Psoas muscle (tissue), 8 donors: ENCODE results near the gene GPC6. TPM values are rescaled to one million over a fixed set of nuclear protein-coding genes. Genes with fewer than 3 reads are reported as not detected.

Source experiments
- ATAC-seq, 4 donors: fragments of 200-7000 bp; cut with Tn5 transposase; one replicate each; pipeline ENCODE4 v1.9.1; 2020; ENCODE audit warnings: moderate library complexity in 3 of 4, mild to moderate bottlenecking in 2 of 4
- DNase-seq, 2 donors: peaks; one replicate each; pipeline ENCODE4 v3.0.0-alpha.2; 2020
- H3K27ac ChIP-seq: fragments of 200-600 bp; one replicate; pipeline ENCODE4 v1.8.0; 2022
- H3K27me3 ChIP-seq, 3 donors: fragments of 200-600 bp in 1 of 3; one replicate each; pipeline versions ENCODE4 v1.6.1 to v1.8.0; 2013 to 2022; ENCODE audit warnings: low read length in 2 of 3, mild to moderate bottlenecking in 2 of 3, moderate library complexity in 1 of 3; ENCODE audit not compliant: insufficient read depth in 3 of 3
- H3K36me3 ChIP-seq, 2 donors: fragments of 200-600 bp in 1 of 2; one replicate each; pipeline versions ENCODE4 v1.6.1 to v1.8.0; 2013 to 2022; ENCODE audit warnings: low read depth in 1 of 2, mild to moderate bottlenecking in 1 of 2, moderate library complexity in 1 of 2; ENCODE audit not compliant: insufficient read depth in 1 of 2
- H3K4me1 ChIP-seq: fragments of 200-600 bp; one replicate; pipeline ENCODE4 v1.8.0; 2022
- H3K4me3 ChIP-seq: fragments of 200-600 bp; one replicate; pipeline ENCODE4 v1.8.0; 2022; ENCODE audit warnings: mild to moderate bottlenecking
- H3K9me3 ChIP-seq: fragments of 200-600 bp; one replicate; pipeline ENCODE4 v1.8.0; 2022
- CTCF ChIP-seq: fragments of 200-600 bp; IDR thresholded peaks from one replicate; pipeline ENCODE4 v1.8.0; 2022; ENCODE audit warnings: antibody characterized with exemption
- WGBS, 3 donors: extraction: QIAGEN DNeasy Blood & Tissue Kit; methylation state at CpG; one replicate each; pipeline versions ENCODE4 v1.1.6 to v1.1.7; 2013; 5-methylcytosine and 5-hydroxymethylcytosine counted together
- intact Hi-C, 2 donors: fragments of 100-400 bp; cut with DNase I; formaldehyde crosslinking; loops; one replicate each; pipeline versions ENCODE4 v1.11.0 to v1.14.2; 2022
- polyA plus RNA-seq, 3 donors: library from polyadenylated mRNA; stranded (reverse); fragments of 200-250 nt; gene quantifications; one replicate each; pipeline ENCODE4 v1.2.3, GENCODE V29; 2013
- total RNA-seq, 4 donors: library from RNA; stranded (reverse); fragmentation: NEBNext Ultra II Directional in 2 of 4; extraction: Animal tissue kit (Norgen Biotek cat#: 25700) in 2 of 4; gene quantifications; one replicate each; pipeline versions ENCODE4 v1.2.1 to v1.2.4, GENCODE V29; 2021 to 2023
- donor health status: healthy with polysubstance abuse.
- donor health status: DM: no; HTN: no; CAD: no; lungs with moderate emphysema.
- donor health status: Bipolar disorder and iron deficiency.
- donor health status: healthy.
- donor health status: DM: yes; HTN: yes; CAD: no.
- donor health status: DM: no; HTN: no; CAD: no.
- donor health status: DM: no; HTN: no; CAD: no.
- donor health status: DM: yes; HTN: yes; CAD: no.

GPC6 gene
- total and polyA plus RNA-seq, 7 donors: 0.07 to 3.7 (median 0.57) TPM

GRCh38 chr13:93368296-93368695, 141.7 kb downstream of the GPC6 start:
- WGBS, 3 donors: no CpG with 5 or more reads among the region's 1 CpG
- Histone ChIP-seq H3K27me3 (no peaks in the 10 kb centered on the region), H3K9me3 (peaks cover 2% of the 10 kb centered on the region), H3K4me3 (no peak overlapping the region), H3K4me1 (no peaks in the 10 kb centered on the region), H3K27ac (no peak overlapping the region), H3K36me3 (no peaks in the 10 kb centered on the region)
- no peak for TF ChIP-seq CTCF
- DNase-seq (no peak), ATAC-seq (no peak)
- intact Hi-C loops: no loop called here

- no peaks in the 10 kb centered on the region for H3K36me3 ChIP-seq
- H3K4me1 ChIP-seq: no peaks in the 10 kb centered on the region
- no peak overlapping the region for H3K4me3 ChIP-seq
- no peak overlapping the region for H3K27ac ChIP-seq
- intact Hi-C loops: no loop called here
- no peaks in the 10 kb centered on the region for H3K27me3 ChIP-seq
- no peak for TF ChIP-seq CTCF
- DNase-seq (no peak), ATAC-seq (no peak)
- H3K9me3 ChIP-seq: peaks cover 2% of the 10 kb centered on the region
Observed at GRCh38 chr13:93368718-93369117, 142.1 kb downstream of the GPC6 start.

- intact Hi-C loops: no loop called here
- no peak for TF ChIP-seq CTCF
- 46 to 48% (median 47%) methylated on average over 3 of the region's 3 CpGs for WGBS, 3 donors
- no peaks in the 10 kb centered on the region for H3K27me3 ChIP-seq
- no peaks in the 10 kb centered on the region for H3K36me3 ChIP-seq
- H3K4me3 ChIP-seq: no peak overlapping the region
- H3K9me3 ChIP-seq: no peaks in the 10 kb centered on the region
- H3K4me1 ChIP-seq: no peaks in the 10 kb centered on the region
- H3K27ac ChIP-seq: no peak overlapping the region
- ATAC-seq (no peak), DNase-seq (no peak)
Observed at GRCh38 chr13:93372856-93373255, 146.2 kb downstream of the GPC6 start.

GRCh38 chr13:93375491-93375890, 148.9 kb downstream of the GPC6 start:
- DNase-seq (no peak), ATAC-seq (no peak)
- intact Hi-C loops: no loop called here
- Histone ChIP-seq H3K4me1 (no peaks in the 10 kb centered on the region), H3K27me3 (no peaks in the 10 kb centered on the region), H3K27ac (no peak overlapping the region), H3K4me3 (no peak overlapping the region), H3K9me3 (no peaks in the 10 kb centered on the region), H3K36me3 (no peaks in the 10 kb centered on the region)
- WGBS, 3 donors: 71 to 75% (median 75%) methylated on average over 6 of the region's 6 CpGs
- TF ChIP-seq CTCF: no peak

GRCh38 chr13:93377196-93377595, 150.6 kb downstream of the GPC6 start:
- no peaks in the 10 kb centered on the region for H3K9me3 ChIP-seq
- H3K27ac ChIP-seq: no peak overlapping the region
- no peaks in the 10 kb centered on the region for H3K4me1 ChIP-seq
- TF ChIP-seq CTCF: no peak
- DNase-seq (no peak), ATAC-seq (no peak)
- H3K4me3 ChIP-seq: no peak overlapping the region
- no peaks in the 10 kb centered on the region for H3K36me3 ChIP-seq
- intact Hi-C loops: no loop called here
- H3K27me3 ChIP-seq: no peaks in the 10 kb centered on the region
- 42 to 52% (median 48%) methylated on average over 5 of the region's 5 CpGs for WGBS, 3 donors
